NB4 (cell line): ENCODE data around the gene LAMA5.

Experiments
- DNase-seq: peaks from one replicate; pipeline ENCODE4 v3.0.0; 2010; ENCODE audit warnings: low read depth
- H3K4me3 ChIP-seq: one replicate; pipeline ENCODE4 v1.5.1; 2011; ENCODE audit warnings: mild to moderate bottlenecking, low read depth, low read length, moderate library complexity
- MYC ChIP-seq: IDR thresholded peaks from 2 replicates; pipeline ENCODE4 v1.6.1; 2011; ENCODE audit warnings: low read depth, low read length
- POLR2A ChIP-seq: IDR thresholded peaks from 2 replicates; pipeline ENCODE4 v1.6.1; 2011; ENCODE audit warnings: mild to moderate bottlenecking; ENCODE audit not compliant: insufficient read length; ENCODE audit errors: extremely low read depth
- TF ChIP-seq, protein P1 (sequence below): IDR thresholded peaks from 2 replicates; pipeline ENCODE4 v1.6.1; 2011; ENCODE audit warnings: low read depth, low read length
- TF ChIP-seq, protein P2 (sequence below): IDR thresholded peaks from one replicate; pipeline ENCODE4 v1.5.1; 2012; ENCODE audit warnings: low read depth, low read length

Gene LAMA5

DNA sequence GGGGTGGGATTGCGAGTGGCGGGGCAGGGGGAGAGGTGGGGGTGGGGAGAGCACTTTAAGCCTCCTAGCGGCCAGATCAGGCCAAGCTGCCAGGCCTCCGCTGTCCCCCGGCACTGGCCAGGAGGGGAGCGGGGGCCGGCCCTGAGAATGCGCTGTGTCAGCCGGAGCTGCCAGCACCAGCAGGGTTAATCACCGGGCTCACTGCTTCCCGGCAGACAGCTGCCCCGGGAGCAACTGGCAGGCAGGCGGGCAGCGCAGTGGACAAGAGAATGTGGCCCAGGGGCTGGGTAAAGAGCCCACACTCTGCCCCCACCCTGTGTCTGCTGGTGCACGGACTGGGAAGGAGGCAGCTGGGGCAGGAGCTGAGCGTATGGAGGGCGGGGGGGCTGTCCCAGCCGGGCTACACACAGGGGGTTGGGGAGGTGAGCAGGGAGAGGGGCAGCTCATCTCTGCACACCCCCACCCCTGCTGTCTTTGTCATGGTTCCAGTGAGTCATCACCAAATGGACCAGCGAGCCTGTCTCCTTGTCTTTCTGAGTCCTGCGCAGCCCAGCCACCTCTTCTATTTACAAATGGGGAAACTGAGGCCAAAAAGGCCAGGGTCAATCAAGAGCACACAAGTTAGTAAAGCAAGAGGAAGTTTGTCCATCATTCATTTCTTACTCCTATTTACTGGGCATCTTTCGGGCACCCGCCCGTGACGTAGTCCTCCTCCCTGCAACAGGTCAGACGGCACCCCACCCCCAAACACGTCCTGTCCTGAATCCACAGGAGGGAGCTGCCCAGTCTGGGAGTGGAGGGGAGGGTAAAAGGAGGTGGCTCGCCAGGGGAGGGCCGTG lies 2.1 kb upstream of the LAMA5 start:
- TF ChIP-seq, protein P1, sequence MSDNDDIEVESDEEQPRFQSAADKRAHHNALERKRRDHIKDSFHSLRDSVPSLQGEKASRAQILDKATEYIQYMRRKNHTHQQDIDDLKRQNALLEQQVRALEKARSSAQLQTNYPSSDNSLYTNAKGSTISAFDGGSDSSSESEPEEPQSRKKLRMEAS = no peak
- TF ChIP-seq MYC (no peak), POLR2A (no peak)
- TF ChIP-seq, protein P2, sequence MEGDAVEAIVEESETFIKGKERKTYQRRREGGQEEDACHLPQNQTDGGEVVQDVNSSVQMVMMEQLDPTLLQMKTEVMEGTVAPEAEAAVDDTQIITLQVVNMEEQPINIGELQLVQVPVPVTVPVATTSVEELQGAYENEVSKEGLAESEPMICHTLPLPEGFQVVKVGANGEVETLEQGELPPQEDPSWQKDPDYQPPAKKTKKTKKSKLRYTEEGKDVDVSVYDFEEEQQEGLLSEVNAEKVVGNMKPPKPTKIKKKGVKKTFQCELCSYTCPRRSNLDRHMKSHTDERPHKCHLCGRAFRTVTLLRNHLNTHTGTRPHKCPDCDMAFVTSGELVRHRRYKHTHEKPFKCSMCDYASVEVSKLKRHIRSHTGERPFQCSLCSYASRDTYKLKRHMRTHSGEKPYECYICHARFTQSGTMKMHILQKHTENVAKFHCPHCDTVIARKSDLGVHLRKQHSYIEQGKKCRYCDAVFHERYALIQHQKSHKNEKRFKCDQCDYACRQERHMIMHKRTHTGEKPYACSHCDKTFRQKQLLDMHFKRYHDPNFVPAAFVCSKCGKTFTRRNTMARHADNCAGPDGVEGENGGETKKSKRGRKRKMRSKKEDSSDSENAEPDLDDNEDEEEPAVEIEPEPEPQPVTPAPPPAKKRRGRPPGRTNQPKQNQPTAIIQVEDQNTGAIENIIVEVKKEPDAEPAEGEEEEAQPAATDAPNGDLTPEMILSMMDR = no peak
- DNase-seq = no peak
- no peak overlapping the region for H3K4me3 ChIP-seq

DNA sequence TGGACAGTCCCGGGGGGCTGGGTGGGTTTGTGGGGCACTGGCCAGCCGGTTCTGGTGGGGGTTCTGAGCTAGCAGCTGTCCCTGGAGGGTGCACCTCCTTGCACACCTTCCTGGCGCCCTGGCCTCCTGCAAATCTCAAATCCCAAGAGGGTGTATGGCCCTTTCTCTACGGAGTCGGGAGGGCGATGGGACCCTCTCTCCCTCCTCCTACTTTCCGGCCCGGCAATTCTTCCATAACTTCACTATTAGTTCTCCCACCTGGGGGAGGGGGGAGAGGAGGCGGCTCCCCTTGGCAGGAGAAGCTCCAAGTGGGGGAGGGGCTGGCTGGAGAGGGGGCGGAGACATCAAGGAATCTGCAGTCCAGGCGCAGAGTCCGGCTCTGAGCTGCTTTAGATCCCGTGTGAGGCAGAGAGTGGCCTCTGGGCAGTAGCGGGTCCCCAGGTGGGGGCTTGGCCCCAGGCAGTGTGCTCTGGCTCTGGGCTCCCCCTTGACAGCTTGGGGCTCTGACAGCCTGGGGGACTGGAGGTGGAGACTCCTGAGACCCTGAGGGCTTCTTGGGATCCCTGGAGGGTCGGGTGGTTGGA lies 1.4 kb upstream of the LAMA5 start:
- no peak overlapping the region for H3K4me3 ChIP-seq
- TF ChIP-seq MYC (no peak), POLR2A (no peak)
- TF ChIP-seq, protein P1 = no peak
- no peak for DNase-seq

- DNase-seq = peak; percentile 61
- H3K4me3 ChIP-seq = no peak overlapping the region
- no peak for TF ChIP-seq MYC
- no peak for TF ChIP-seq POLR2A
- TF ChIP-seq, protein P1 = no peak
- TF ChIP-seq, protein P2 = no peak
These were observed 700 bp upstream of the LAMA5 start for GRCh38 chr20:62367633-62368391.

DNA sequence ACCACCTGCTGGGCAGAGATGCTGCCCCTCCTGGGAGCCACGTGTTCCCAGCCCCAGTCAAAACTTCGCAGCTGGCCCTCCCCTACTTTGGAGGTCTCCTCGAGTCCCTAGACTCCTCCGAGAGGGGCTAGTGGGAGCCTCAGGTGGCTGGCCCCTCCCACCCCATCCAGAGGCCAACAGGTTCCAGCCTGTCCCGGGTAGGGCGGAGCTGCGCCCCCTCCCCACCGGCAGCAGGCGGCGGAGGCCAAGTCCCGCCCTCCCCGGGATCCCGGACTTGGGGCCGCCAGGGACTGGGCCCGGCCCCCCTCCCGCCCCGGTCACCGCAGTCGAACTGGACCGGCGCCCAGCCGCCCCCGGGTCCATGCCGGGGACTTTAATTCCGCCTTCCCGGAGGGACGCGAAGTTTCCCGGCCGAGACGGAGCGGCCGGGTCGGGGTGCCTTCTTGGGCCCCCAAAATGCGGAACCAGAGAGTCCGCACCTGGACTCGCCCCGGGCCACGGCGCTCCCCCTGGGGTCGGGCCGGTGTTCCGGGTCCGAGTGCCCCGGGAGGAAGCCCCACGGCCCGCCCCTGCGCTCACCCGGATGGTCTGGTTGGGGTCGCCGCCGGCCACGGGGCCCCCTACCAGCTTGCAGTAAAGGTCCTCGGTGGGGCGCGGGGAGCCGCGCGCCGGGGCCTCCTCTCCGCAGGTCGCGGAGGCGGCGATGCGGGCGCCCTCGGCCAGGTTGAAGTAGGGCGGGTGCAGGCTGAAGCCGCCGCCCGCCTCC lies 559 bp downstream of the LAMA5 start:
- DNase-seq = no peak
- H3K4me3 ChIP-seq = no peak overlapping the region
- TF ChIP-seq, protein P1 = no peak
- no peak for TF ChIP-seq MYC
- TF ChIP-seq, protein P2 = no peak
- no peak for TF ChIP-seq POLR2A

DNA sequence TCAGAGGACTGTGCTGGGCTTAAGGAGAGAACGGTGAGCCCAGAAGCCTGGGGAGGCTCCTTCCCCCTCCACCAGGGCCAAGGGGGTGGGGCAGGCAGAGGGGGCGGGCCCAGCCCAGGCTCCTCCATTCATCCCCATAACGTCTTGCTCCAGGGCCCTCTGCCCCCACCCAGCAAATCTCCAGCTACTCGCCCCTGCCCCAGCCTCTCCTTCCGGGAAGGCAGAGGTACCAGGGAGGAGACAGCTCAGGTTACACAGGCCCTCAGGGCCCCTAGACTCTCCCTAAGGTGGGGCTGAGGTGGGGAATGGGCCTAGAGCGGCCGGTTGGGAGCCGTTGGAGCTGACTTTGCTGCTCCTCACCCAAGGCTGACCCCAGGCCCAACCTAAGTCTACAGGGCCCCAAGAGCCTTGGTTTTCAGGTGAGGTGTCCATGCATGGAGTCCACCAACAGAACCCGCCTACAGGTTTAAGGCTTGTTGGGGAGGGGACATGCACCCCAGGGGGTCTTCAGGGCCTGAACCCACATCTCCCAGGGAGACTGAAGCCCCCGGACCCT lies 1.2 kb downstream of the LAMA5 start:
- TF ChIP-seq MYC (no peak), POLR2A (no peak)
- TF ChIP-seq, protein P1 = no peak
- TF ChIP-seq, protein P2 = no peak
- no peak for DNase-seq
- H3K4me3 ChIP-seq = no peak overlapping the region
